Bronchial epithelial cell (primary cell): ENCODE measurements around the gene MIA3. TPM values are rescaled to one million over a fixed set of nuclear protein-coding genes. Genes with fewer than 3 reads are reported as not detected.

ENCODE experiments used
- DNase-seq: peaks from one replicate; pipeline ENCODE4 v3.0.0-alpha.2; 2010; ENCODE audit warnings: low read depth
- FAIRE-seq: peaks from 2 replicates; lab custom pipeline; 2011; peaks lifted over from hg19 to GRCh38; lab: Jason Lieb, UNC
- H3K27me3 ChIP-seq: 2 replicates; pipeline ENCODE4 v1.5.1; 2011; ENCODE audit warnings: low read length; ENCODE audit not compliant: control insufficient read depth, insufficient read depth
- H3K36me3 ChIP-seq: 2 replicates; pipeline ENCODE4 v1.5.1; 2011; ENCODE audit warnings: low read length; ENCODE audit not compliant: control insufficient read depth, insufficient read depth
- H3K4me3 ChIP-seq: 2 replicates; pipeline ENCODE4 v1.5.1; 2011; ENCODE audit warnings: mild to moderate bottlenecking, low read depth, low read length, control low read depth
- total RNA-seq: library from RNA; depleted of rRNA; stranded (reverse); fragments of >200 nt; gene quantifications from 2 replicates; pipeline ENCODE4 v1.2.1, GENCODE V29; 2014
- TF ChIP-seq, protein P1 (sequence below): IDR thresholded peaks from 2 replicates; pipeline ENCODE4 v1.5.1; 2011; ENCODE audit warnings: mild to moderate bottlenecking, moderate library complexity, low read length, control low read depth, inconsistent platforms; ENCODE audit not compliant: insufficient read depth, severe bottlenecking

The MIA3 gene
- total RNA-seq, 1 donor from 2014 or later: 30.3 TPM

DNA sequence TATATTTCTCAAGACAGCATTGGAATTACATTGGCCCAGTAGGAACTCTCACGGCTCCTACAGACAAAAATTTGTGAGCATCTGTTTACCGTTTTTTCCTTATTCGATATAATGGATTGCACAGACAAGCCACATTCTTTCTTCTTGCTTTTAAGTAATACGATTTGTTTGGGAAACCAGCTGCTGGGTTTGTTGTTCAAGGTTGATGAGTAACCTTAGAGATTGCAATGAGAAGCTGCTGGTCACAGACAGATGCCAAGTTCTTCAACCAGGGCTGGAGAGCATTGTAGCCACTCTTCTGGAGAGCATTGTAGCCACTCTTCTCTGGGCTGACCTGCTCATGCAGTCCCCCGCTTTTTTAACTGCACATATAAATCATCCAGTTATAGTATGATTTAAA is 1.4 kb upstream of the MIA3 start:
- FAIRE-seq (no peak), DNase-seq (peak; percentile 8)
- Histone ChIP-seq H3K4me3 (no peak overlapping the region), H3K36me3 (no peaks in the 10 kb centered on the region), H3K27me3 (no peaks in the 10 kb centered on the region)
- TF ChIP-seq, protein P1, sequence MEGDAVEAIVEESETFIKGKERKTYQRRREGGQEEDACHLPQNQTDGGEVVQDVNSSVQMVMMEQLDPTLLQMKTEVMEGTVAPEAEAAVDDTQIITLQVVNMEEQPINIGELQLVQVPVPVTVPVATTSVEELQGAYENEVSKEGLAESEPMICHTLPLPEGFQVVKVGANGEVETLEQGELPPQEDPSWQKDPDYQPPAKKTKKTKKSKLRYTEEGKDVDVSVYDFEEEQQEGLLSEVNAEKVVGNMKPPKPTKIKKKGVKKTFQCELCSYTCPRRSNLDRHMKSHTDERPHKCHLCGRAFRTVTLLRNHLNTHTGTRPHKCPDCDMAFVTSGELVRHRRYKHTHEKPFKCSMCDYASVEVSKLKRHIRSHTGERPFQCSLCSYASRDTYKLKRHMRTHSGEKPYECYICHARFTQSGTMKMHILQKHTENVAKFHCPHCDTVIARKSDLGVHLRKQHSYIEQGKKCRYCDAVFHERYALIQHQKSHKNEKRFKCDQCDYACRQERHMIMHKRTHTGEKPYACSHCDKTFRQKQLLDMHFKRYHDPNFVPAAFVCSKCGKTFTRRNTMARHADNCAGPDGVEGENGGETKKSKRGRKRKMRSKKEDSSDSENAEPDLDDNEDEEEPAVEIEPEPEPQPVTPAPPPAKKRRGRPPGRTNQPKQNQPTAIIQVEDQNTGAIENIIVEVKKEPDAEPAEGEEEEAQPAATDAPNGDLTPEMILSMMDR: no peak

DNA sequence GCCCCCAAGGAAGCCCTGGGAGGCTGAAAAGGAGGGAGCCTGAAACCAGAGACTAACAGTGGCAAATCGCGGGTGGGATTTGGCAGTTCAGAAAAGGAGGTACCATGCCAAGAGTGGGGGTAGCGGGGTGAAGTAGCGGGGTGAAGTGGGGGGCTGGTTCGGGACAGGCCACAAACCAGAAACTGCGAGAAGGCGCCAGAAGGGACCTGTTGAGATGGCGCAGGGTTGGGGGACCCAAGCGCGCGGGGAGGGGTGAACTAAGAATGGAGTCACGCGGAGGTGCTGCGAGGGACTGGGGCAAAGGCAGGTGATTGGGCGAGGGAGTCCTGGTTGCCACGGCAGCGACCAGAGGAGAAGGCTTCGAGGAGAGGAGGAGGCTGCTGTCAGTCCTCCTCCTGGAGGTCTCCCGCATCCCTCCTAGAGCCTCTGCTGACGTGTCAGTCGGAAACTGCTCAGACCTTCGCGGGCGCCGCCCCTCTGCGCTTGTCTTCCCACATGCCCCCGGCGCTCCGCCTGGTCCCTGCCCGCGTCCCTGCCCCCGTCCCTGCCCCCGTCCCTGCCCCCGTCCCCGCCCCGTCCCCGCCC is 438 bp upstream of the MIA3 start:
- DNase-seq (peak; percentile 79), FAIRE-seq (no peak)
- TF ChIP-seq, protein P1: no peak
- H3K4me3 ChIP-seq: peak overlapping the region; percentile 74
- no peaks in the 10 kb centered on the region for H3K27me3 ChIP-seq
- no peaks in the 10 kb centered on the region for H3K36me3 ChIP-seq

DNA sequence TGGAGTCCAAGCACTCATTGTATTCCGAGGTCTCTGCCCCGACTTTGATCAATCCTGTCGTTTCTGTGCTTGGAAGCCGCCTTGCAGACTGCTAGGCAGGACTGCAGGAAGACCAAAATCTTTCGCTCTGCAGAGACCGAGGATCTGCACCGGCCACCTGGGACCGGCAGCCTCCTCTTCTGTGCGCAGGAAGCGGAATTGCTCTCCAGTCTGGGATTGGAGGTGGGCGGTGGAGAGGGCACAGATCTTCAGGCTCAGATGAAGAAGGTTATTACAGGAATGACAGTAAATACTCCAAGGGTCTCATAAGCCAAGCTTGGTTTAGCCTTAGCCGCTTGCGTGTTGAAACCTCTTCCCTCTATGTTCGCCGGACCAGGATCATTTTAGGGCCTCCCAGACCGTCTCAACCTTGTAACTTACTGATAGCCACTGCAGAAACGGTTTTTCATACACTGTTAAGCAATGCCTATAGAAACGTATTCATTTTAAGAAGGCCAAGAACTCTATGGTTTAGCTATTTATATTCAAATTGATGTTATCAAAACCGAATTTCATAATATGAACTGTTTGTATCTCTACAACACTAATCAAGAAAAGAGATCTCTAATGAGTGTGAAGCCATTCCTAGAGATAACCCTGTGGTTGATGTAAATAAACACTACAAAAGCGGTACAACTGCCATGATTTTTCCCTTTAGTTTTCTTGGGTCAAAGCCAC is 1.1 kb downstream of the MIA3 start:
- Histone ChIP-seq H3K36me3 (peaks cover 2% of the 10 kb centered on the region), H3K4me3 (peak overlapping the region; percentile 74), H3K27me3 (no peaks in the 10 kb centered on the region)
- peak; percentile 19 for DNase-seq
- TF ChIP-seq, protein P1: no peak
- no peak for FAIRE-seq

DNA sequence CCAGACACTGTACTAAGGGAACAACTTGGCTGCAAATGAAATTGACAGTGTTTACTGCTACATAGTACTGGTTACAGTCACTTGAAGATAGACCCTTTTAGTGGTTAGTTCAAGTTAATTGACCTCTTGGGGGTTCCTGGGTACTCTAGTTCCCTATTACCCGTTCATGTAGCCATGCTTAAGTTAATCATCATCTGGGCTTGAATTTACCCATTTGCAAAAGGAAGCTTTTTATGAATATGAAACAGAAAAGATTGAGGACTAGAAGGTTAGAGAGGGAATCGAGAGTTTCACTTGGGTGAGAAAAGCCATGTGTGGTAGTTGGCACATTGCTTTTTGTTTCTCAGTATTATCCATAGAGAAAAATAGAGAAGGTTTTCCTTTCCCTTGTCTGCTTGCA is 2.7 kb downstream of the MIA3 start:
- DNase-seq (no peak), FAIRE-seq (no peak)
- Histone ChIP-seq H3K27me3 (no peaks in the 10 kb centered on the region), H3K36me3 (peaks cover 2% of the 10 kb centered on the region), H3K4me3 (no peak overlapping the region)
- TF ChIP-seq, protein P1: no peak

DNA sequence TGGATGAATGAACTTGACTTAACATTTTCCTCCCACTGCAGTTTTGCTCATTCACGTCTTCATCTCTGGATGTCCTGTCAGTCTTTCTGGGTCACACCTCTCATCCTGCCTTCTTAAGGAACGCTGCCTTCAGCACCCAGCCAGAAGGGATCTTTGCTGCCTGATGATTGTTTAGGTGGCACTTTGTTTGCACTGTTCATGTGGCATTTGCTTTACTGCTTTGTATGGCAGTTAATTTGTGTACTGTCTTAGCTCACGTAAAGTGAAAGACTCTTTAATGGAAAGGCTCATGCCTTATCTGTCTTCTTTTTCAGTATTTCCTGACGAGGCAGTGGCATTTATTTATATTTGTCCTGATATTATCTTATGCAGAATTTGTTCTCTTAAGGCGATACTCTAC is 4.9 kb downstream of the MIA3 start:
- H3K4me3 ChIP-seq: no peak overlapping the region
- no peak for DNase-seq
- no peak for FAIRE-seq
- TF ChIP-seq, protein P1: no peak
- H3K27me3 ChIP-seq: no peaks in the 10 kb centered on the region
- H3K36me3 ChIP-seq: peaks cover 2% of the 10 kb centered on the region

DNA sequence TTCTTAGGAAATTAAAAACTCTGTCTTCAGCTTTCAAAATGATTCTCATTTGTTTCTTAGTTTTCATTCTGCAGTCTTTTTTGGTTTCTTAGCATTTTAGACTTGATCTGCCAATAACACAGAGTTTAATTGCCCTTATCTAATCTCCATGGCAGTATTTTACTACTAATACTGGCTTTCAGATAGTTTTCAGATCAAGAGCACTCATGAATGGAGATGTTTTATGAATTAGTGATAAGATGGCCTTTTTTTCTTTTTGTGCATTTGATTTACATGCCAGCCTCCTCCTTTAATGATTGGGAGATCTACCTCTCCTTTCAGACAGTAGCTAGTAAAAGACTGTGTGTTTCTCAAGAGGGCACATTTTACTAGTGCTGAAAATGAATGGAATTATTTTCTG is 5.6 kb downstream of the MIA3 start:
- no peak for FAIRE-seq

More for the DNA sequence above, 5.6 kb downstream of the MIA3 start:
- H3K4me3 ChIP-seq: no peak overlapping the region
- TF ChIP-seq, protein P1: no peak
- H3K36me3 ChIP-seq: peaks cover 2% of the 10 kb centered on the region
- no peak for DNase-seq
- H3K27me3 ChIP-seq: no peaks in the 10 kb centered on the region
